Thyroid gland (tissue), 4 donors: ENCODE data around the gene MIA2.
"Not testable (repeated sequence)": the region's sequence is repeated elsewhere in the genome, so short reads cannot be mapped to it uniquely, and the experiment has no call there.

Experiments
- POLR2A ChIP-seq, 2 donors: fragments of 450-650 bp; IDR thresholded peaks; one replicate each; pipeline ENCODE4 v1.6.1; 2017; ENCODE audit warnings: antibody characterized with exemption in 2 of 2, mild to moderate bottlenecking in 2 of 2, moderate library complexity in 1 of 2
- TF ChIP-seq, protein P1 (sequence below), 6 experiments: fragments of 200-600 bp in 3 of 6; fragments of 450-650 bp in 3 of 6; sonication (generic) in 3 of 6; IDR thresholded peaks; one replicate each; pipeline ENCODE4 v1.5.1; 2016 to 2019; ENCODE audit warnings: antibody characterized with exemption in 6 of 6, mild to moderate bottlenecking in 2 of 6, inconsistent platforms in 1 of 6, moderate library complexity in 1 of 6

DNA sequence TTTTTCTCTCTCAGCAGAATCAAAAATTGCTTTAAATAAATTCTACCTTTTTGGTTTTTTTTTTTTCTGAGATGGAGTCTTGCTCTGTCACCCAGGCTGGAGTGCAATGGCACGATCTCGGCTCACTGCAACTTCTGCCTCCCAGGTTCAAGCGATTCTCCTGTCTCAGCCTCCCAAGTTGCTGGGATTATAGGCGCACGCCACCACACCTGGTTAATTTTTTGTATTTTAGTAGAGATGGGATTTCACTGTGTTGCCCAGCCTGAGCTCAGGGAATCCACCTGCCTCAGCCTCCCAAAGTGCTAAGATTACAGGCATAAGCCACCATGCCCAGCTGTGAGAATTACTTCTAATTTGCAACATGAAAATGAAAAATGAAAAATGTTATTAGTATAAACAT is 1.3 kb downstream of the MIA2 start:
- TF ChIP-seq, protein P1, sequence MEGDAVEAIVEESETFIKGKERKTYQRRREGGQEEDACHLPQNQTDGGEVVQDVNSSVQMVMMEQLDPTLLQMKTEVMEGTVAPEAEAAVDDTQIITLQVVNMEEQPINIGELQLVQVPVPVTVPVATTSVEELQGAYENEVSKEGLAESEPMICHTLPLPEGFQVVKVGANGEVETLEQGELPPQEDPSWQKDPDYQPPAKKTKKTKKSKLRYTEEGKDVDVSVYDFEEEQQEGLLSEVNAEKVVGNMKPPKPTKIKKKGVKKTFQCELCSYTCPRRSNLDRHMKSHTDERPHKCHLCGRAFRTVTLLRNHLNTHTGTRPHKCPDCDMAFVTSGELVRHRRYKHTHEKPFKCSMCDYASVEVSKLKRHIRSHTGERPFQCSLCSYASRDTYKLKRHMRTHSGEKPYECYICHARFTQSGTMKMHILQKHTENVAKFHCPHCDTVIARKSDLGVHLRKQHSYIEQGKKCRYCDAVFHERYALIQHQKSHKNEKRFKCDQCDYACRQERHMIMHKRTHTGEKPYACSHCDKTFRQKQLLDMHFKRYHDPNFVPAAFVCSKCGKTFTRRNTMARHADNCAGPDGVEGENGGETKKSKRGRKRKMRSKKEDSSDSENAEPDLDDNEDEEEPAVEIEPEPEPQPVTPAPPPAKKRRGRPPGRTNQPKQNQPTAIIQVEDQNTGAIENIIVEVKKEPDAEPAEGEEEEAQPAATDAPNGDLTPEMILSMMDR (IDR thresholded peaks at IDR 0.05): not testable (repeated sequence)
- not testable (repeated sequence) for TF ChIP-seq POLR2A (IDR thresholded peaks at IDR 0.05)
